Progenitor cell of endocrine pancreas (in vitro differentiated cells): ENCODE measurements around the gene DFFA. TPM values are rescaled to one million over a fixed set of nuclear protein-coding genes. Genes with fewer than 3 reads are reported as not detected.

ENCODE experiments used
- DNase-seq: peaks from one replicate; pipeline ENCODE4 v3.0.0; 2021; ENCODE audit warnings: low spot score; ENCODE audit not compliant: unreplicated experiment
- H3K27ac Mint-ChIP-seq: 2 replicates; pipeline ENCODE4 v1.8.0; 2021; ENCODE audit warnings: mild to moderate bottlenecking, moderate library complexity, mixed read lengths
- H3K27me3 Mint-ChIP-seq: 2 replicates; pipeline ENCODE4 v1.8.0; 2021; ENCODE audit warnings: mixed read lengths
- H3K36me3 Mint-ChIP-seq: 2 replicates; pipeline ENCODE4 v1.8.0; 2022; ENCODE audit warnings: mixed read lengths; ENCODE audit not compliant: insufficient read depth
- H3K4me1 Mint-ChIP-seq: 2 replicates; pipeline ENCODE4 v1.8.0; 2021; ENCODE audit warnings: low read depth, mixed read lengths
- H3K4me3 Mint-ChIP-seq: 2 replicates; pipeline ENCODE4 v1.8.0; 2021; ENCODE audit warnings: low read depth, mild to moderate bottlenecking, moderate library complexity, mixed read lengths
- H3K9me3 Mint-ChIP-seq: 2 replicates; pipeline ENCODE4 v1.8.0; 2021; ENCODE audit warnings: low read depth, mixed read lengths
- total RNA-seq: library from RNA; stranded (reverse); gene quantifications from 2 replicates; pipeline ENCODE4 v1.2.1, GENCODE V29; 2021
- TF ChIP-seq, protein P1 (sequence below): fragments of 200-600 bp; sonication (generic); IDR thresholded peaks from one replicate; pipeline ENCODE4 v1.5.0; 2021; ENCODE audit warnings: antibody characterized with exemption, mild to moderate bottlenecking; ENCODE audit not compliant: unreplicated experiment

The DFFA gene
- total RNA-seq, 1 donor from 2014 or later, result 47.9 TPM

DNA sequence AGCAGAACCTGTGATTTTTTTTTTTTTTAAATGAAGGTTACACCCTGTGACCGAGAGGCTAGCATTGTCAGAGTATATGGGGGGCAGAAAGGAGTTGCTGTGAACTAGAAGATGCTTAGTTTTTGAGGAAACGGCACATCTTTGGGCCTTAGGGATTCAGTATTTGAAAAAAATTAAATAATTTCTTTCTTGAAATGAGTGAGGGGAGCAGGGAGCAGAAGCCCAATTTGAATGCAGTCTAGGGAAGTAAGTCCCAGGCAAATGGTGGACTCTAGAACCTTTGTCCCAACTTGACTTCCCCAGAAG is 45.3 kb upstream of the DFFA start:
- no peaks in the 10 kb centered on the region for H3K36me3 Mint-ChIP-seq
- TF ChIP-seq, protein P1, sequence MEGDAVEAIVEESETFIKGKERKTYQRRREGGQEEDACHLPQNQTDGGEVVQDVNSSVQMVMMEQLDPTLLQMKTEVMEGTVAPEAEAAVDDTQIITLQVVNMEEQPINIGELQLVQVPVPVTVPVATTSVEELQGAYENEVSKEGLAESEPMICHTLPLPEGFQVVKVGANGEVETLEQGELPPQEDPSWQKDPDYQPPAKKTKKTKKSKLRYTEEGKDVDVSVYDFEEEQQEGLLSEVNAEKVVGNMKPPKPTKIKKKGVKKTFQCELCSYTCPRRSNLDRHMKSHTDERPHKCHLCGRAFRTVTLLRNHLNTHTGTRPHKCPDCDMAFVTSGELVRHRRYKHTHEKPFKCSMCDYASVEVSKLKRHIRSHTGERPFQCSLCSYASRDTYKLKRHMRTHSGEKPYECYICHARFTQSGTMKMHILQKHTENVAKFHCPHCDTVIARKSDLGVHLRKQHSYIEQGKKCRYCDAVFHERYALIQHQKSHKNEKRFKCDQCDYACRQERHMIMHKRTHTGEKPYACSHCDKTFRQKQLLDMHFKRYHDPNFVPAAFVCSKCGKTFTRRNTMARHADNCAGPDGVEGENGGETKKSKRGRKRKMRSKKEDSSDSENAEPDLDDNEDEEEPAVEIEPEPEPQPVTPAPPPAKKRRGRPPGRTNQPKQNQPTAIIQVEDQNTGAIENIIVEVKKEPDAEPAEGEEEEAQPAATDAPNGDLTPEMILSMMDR, result no peak
- peaks cover 33% of the 10 kb centered on the region for H3K27me3 Mint-ChIP-seq
- no peak overlapping the region for H3K4me3 Mint-ChIP-seq
- H3K9me3 Mint-ChIP-seq, result no peaks in the 10 kb centered on the region
- DNase-seq, result no peak
- peaks cover 57% of the 10 kb centered on the region for H3K4me1 Mint-ChIP-seq
- H3K27ac Mint-ChIP-seq, result no peak overlapping the region

DNA sequence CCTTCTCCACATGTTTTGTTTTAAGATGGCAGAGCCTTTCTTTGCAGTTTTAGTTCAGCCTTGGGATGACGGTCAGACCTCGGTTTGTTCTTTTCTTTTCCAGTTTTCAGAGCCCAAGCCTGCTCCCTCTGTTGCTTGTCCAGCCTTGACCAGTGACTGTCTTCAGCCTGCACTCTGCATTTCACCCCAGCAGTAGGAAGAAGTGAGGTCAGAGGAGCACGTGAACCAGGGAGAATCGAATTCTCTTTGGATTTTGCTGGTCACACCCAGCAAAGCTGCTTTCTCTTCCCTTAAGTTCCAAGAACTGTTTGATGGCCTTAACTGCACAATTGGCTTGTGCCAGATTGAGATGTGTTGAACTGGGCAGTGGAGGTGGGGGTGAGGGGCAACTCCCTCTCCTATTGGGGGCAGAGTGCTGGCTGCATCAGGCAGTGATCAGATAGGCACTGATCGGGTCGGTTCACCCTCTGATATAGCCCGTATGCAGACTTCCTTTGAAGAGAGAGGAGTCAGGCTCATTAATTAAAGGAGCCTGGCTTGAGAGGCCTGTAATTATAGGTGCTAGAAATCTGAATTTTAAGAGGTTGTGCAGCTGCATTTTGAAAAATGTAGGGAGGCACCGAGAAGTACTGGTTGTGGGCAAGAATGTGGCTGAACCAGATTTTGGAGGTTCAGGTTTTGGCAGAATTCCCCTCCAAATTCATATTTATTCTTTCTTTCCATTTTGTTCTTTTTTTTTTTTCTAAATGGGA is 44.8 kb upstream of the DFFA start:
- H3K36me3 Mint-ChIP-seq, result no peaks in the 10 kb centered on the region
- no peak overlapping the region for H3K4me3 Mint-ChIP-seq
- H3K27ac Mint-ChIP-seq, result no peak overlapping the region

DNA sequence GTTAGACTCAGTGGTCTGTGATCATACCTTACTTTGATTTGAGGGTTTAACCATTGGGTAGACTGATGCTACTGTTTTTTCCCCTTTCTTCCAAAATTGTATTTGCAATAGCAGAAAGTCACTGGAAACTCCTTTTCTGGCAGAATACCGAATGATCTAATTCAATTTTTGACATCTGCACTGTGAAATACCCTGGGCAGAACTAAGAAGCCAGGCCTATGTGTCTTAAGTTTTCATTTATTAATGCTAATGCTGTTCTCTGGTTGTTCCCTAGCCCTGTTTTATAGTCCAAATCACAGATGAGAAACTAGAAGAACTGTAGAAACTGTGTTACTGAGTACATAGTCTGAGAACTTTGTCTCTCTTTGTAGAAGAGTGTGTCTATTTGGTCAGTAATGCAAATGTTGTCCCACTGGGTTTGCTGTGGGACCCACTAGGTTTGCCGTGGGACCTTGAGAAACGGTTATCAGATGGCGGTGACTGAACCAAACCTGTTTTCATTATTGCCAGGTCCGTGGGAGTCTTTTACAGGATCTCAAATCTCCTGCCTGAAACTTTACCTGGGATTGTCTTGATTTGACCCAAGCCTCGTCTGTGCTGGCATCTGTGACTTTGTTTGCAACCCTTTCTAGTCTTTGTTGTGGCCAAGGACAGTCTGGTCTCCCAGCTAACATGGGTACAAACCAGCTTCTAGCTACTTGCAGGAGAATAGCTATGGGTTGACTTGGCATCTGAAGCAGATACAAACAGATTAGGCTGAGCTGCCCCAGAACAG is 43.8 kb upstream of the DFFA start:
- H3K27ac Mint-ChIP-seq, result no peak overlapping the region
- no peaks in the 10 kb centered on the region for H3K9me3 Mint-ChIP-seq
- peaks cover 51% of the 10 kb centered on the region for H3K4me1 Mint-ChIP-seq
- peaks cover 19% of the 10 kb centered on the region for H3K27me3 Mint-ChIP-seq
- no peak for DNase-seq
- H3K4me3 Mint-ChIP-seq, result no peak overlapping the region
- no peaks in the 10 kb centered on the region for H3K36me3 Mint-ChIP-seq
- TF ChIP-seq, protein P1, result no peak

More for the DNA sequence above, 44.8 kb upstream of the DFFA start:
- Mint-ChIP-seq H3K9me3 (no peaks in the 10 kb centered on the region), H3K4me1 (peaks cover 54% of the 10 kb centered on the region), H3K27me3 (peaks cover 28% of the 10 kb centered on the region)
- TF ChIP-seq, protein P1, result no peak
- DNase-seq, result no peak

DNA sequence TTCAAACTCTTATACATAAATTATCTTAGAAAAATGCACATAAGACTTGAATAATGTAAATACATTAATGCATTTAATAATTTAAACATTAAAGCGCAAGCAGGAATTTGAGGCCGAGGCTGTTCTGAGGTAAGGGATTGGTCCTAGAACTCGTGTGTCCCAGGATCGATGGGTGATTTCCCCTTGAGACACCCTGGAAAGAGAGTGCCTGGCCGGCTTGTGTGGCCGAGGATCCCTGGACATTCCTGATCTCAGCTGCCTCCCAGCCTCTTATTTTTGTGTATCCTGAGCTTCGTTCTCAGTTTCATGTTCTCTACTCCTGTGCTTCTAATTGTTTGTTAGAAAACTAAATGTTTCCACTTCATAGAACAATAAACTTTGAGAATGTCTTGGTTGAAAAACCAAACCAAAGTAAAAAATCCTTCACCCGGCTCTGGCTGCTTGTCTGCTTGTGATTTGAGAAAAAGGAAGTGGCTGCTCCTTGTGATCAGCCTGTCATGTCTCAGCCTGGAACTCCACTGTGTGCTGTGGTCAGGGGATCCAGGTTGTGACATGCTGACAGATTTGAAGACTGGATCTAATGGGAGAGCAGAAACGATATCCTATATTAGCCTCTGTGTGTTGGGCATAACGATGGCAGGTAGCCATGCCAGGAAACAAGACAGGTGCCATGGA is 43.1 kb upstream of the DFFA start:
- TF ChIP-seq, protein P1, result no peak
- Mint-ChIP-seq H3K9me3 (no peaks in the 10 kb centered on the region), H3K4me3 (no peak overlapping the region), H3K27ac (peak overlapping the region; percentile 50), H3K36me3 (no peaks in the 10 kb centered on the region), H3K27me3 (peaks cover 16% of the 10 kb centered on the region), H3K4me1 (peaks cover 48% of the 10 kb centered on the region)
- DNase-seq, result no peak

DNA sequence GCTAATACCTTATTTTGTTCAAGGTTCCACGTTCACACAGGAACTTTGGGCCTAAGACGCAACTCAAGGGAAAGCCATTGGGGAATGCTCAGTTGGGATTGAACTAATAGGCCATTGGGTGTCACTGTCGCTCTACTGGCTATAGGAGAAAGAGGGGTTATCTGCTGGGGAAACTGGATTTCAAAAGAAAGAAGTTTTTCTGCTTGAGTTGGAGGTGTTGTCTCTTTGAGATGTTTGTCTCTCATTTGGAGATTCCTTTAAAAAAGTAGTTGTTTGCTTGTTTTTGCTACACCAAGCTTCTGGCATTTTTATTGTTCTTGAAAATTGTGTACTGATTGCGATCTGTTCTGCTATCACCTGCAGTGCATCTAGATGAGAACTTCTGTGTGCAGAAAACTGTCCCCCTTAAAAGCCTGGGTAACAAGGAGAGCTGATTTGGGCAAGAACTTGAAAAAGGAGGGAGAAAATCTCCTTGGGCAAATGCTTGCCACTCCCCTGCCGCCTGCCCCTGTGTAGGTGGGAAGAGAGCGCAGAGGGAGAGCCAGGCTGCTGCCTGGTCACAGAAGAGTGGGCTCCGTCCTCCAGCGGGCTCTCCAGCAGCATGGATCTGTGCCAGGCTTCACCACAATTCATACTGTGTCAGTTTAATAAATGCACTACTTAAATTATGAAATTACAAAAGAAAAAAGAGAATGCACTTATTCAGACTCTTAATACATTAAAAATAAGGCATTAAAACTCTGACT is 42.3 kb upstream of the DFFA start:
- Mint-ChIP-seq H3K9me3 (no peaks in the 10 kb centered on the region), H3K27me3 (peaks cover 16% of the 10 kb centered on the region), H3K4me1 (peaks cover 52% of the 10 kb centered on the region), H3K27ac (no peak overlapping the region), H3K4me3 (no peak overlapping the region), H3K36me3 (no peaks in the 10 kb centered on the region)
- TF ChIP-seq, protein P1, result peak; percentile 58
- no peak for DNase-seq
